Measurements from ENCODE around the gene TSHZ1. TPM values are rescaled to one million over a fixed set of nuclear protein-coding genes. Genes with fewer than 3 reads are reported as not detected.

TSHZ1 gene, protein sequence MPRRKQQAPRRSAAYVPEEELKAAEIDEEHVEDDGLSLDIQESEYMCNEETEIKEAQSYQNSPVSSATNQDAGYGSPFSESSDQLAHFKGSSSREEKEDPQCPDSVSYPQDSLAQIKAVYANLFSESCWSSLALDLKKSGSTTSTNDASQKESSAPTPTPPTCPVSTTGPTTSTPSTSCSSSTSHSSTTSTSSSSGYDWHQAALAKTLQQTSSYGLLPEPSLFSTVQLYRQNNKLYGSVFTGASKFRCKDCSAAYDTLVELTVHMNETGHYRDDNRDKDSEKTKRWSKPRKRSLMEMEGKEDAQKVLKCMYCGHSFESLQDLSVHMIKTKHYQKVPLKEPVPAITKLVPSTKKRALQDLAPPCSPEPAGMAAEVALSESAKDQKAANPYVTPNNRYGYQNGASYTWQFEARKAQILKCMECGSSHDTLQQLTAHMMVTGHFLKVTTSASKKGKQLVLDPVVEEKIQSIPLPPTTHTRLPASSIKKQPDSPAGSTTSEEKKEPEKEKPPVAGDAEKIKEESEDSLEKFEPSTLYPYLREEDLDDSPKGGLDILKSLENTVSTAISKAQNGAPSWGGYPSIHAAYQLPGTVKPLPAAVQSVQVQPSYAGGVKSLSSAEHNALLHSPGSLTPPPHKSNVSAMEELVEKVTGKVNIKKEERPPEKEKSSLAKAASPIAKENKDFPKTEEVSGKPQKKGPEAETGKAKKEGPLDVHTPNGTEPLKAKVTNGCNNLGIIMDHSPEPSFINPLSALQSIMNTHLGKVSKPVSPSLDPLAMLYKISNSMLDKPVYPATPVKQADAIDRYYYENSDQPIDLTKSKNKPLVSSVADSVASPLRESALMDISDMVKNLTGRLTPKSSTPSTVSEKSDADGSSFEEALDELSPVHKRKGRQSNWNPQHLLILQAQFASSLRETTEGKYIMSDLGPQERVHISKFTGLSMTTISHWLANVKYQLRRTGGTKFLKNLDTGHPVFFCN (N-terminal part only)
- 10 to 100 TPM in 1 of 3 donors, 1 to 10 TPM in 2; 1.7 to 10.7 (median 3.5) TPM for polyA plus RNA-seq

DNA sequence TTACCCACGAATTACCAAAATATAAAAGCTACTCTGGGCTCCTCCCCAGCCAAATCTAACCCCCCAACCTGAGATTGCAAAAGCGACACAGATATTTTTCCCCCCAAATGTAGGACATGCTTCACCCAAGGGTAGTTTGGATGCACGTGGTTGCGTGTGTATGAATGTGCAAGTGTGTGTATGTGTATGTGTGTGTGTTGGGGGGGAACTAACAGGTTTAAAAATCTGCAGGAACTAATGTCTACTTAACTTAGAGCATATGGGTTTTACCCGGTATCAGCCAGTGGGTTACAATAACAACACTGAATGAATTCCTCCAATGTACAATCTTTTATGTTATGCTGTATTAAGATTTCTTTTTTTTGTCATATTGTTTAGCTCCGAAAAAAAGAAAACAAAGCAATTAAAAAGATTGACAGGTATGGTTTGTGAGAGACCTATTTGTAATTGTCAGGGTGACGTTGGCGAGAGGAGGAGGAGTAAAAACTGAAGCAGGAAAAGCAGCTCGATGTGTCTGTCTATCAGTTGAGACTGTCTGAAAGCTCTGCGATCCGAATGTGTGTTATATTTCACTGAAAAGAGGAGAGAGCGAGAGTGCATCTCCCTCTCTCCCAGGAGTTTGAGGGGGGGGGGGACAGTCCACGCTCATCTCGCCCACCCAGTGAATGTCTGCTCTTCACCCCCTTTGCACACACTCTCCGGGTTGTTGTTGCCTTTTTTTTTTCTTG is at the start of gene TSHZ1:
Gene TSHZ1 (plus strand): TSS at position 524 of the 728 bp plus-strand sequence. CDS start 1,080 bp downstream, outside the sequence.
- Mint-ChIP-seq H3K4me1 (peaks cover 64 to 77% of the 10 kb centered on the region in 2 donors), H3K27me3 (ENCODE audit: low read depth in 3 of 3) (peaks cover 14 to 28% (median 23%) of the 10 kb centered on the region in 3 donors), H3K36me3 (no peaks in the 10 kb centered on the region), H3K9me3 (no peaks in the 10 kb centered on the region), H3K27ac (peak within 1 kb of the TSS; percentile 91 to 99 (median 96)), H3K4me3 (peak within 1 kb of the TSS; percentile 92 to 99 (median 98))
- peak; percentile 73 to 78 (median 74) for DNase-seq

- H3K27me3 Mint-ChIP-seq (ENCODE audit: low read depth in 3 of 3) = peaks cover 0 to 2% (median 1%) of the 10 kb centered on the region in 3 donors
- peaks cover 11 to 14% of the 10 kb centered on the region in 2 donors for H3K4me1 Mint-ChIP-seq
- peak overlapping the region; percentile 78 to 89 (median 84) for H3K4me3 Mint-ChIP-seq
- no peaks in the 10 kb centered on the region for H3K9me3 Mint-ChIP-seq
- no peaks in the 10 kb centered on the region for H3K36me3 Mint-ChIP-seq
- H3K27ac Mint-ChIP-seq = peak overlapping the region in 4 of 6 donors; percentile 3 to 42 (median 14)
- DNase-seq = peak; percentile 24 to 32 (median 28)
Observed at GRCh38 chr18:75161256-75162028, 49.2 kb upstream of the TSHZ1 start.

DNA sequence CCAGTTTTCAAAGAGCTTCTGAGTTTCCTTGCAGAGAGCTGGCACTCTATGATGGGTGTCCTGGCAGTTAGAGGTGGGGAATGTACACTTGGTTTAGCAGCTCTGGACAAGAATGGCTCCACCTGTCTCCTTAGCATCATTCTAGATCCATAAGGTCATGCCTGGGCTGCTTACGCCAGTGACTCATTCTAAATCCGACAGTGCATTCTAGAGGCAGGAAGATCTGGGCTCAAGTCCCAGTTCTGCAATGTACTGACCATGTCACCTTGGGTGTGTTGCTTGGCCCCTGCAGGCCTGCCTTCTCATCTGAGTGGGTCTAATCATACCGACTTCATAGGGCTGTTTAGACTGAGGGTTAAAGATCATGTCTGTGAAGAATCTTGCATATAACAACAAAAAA is 48.1 kb upstream of the TSHZ1 start:
- H3K36me3 Mint-ChIP-seq = no peaks in the 10 kb centered on the region
- H3K4me3 Mint-ChIP-seq = peak overlapping the region; percentile 32 to 89 (median 54)
- H3K9me3 Mint-ChIP-seq = no peaks in the 10 kb centered on the region
- H3K4me1 Mint-ChIP-seq = peaks cover 11 to 14% of the 10 kb centered on the region in 2 donors
- H3K27me3 Mint-ChIP-seq (ENCODE audit: low read depth in 3 of 3) = peaks cover 0 to 2% (median 2%) of the 10 kb centered on the region in 3 donors
- DNase-seq = no peak
- H3K27ac Mint-ChIP-seq = peak overlapping the region in 1 of 6 donors; percentile 14

- Mint-ChIP-seq H3K27me3 (ENCODE audit: low read depth in 3 of 3) (peaks cover 0 to 4% (median 2%) of the 10 kb centered on the region in 3 donors), H3K4me1 (peaks cover 11 to 14% of the 10 kb centered on the region in 2 donors), H3K36me3 (no peaks in the 10 kb centered on the region), H3K27ac (no peak overlapping the region), H3K4me3 (no peak overlapping the region), H3K9me3 (no peaks in the 10 kb centered on the region)
- no peak for DNase-seq
Observed at GRCh38 chr18:75162978-75163377, 47.6 kb upstream of the TSHZ1 start.

- Mint-ChIP-seq H3K9me3 (no peaks in the 10 kb centered on the region), H3K27ac (no peak overlapping the region), H3K36me3 (no peaks in the 10 kb centered on the region), H3K4me1 (peaks cover 11 to 14% of the 10 kb centered on the region in 2 donors), H3K4me3 (no peak overlapping the region), H3K27me3 (ENCODE audit: low read depth in 3 of 3) (peaks cover 2 to 8% (median 4%) of the 10 kb centered on the region in 3 donors)
- no peak for DNase-seq
Observed at GRCh38 chr18:75163736-75164135, 46.9 kb upstream of the TSHZ1 start.

GRCh38 chr18:75164479-75164878 is 46.1 kb upstream of the TSHZ1 start:
- no peak overlapping the region for H3K4me3 Mint-ChIP-seq
- H3K4me1 Mint-ChIP-seq = peaks cover 11 to 14% of the 10 kb centered on the region in 2 donors
- no peaks in the 10 kb centered on the region for H3K9me3 Mint-ChIP-seq
- DNase-seq = no peak
- no peaks in the 10 kb centered on the region for H3K36me3 Mint-ChIP-seq
- H3K27me3 Mint-ChIP-seq (ENCODE audit: low read depth in 3 of 3) = peaks cover 2 to 9% (median 4%) of the 10 kb centered on the region in 3 donors
- H3K27ac Mint-ChIP-seq = no peak overlapping the region

DNA sequence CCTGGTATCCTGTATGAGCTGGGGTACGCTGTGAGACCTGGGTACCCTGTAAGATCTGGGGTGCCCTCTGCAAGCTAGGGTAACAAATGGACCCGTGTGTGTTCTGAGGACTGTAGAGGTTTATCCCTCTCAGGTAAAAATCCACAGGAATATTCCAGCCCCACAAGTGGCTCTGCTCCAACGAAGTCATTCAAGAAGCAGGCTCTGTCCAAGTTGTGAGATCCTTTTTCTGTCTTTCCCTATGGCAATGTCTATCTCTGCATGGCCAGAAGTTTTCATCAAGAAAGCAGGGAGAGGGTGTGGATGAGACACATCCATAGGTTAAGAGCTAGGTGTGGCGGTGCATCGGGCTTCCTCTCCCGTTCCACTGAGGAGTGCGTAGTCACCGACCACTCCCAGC is 44.7 kb upstream of the TSHZ1 start:
- Mint-ChIP-seq H3K4me1 (peaks cover 11 to 12% of the 10 kb centered on the region in 2 donors), H3K27ac (no peak overlapping the region), H3K4me3 (no peak overlapping the region), H3K36me3 (no peaks in the 10 kb centered on the region), H3K9me3 (no peaks in the 10 kb centered on the region), H3K27me3 (ENCODE audit: low read depth in 3 of 3) (peaks cover 2 to 9% (median 7%) of the 10 kb centered on the region in 3 donors)
- DNase-seq = no peak

DNA sequence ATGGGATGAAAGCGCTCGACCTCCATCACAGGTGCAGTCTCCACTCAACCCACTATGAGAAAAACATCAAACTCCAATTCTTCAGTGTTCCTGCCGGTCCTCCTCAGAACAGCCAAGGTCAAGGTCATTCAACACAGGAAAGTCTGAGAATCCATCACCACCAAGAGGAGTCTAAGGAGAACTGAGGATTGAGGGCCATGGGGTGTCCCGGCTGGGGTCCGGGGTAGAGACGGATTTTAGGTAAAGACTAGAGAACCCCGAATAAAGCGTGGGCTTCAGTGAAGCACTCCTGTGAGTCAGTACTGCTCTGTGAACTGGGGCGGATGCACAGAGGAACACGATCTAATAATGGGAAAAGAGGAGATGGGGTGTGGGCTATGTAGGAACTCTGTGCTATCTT is 43.5 kb upstream of the TSHZ1 start:
- H3K36me3 Mint-ChIP-seq = no peaks in the 10 kb centered on the region
- no peak for DNase-seq
- H3K4me3 Mint-ChIP-seq = no peak overlapping the region
- peaks cover 0 to under 1% of the 10 kb centered on the region in 2 donors for H3K4me1 Mint-ChIP-seq
- H3K9me3 Mint-ChIP-seq = no peaks in the 10 kb centered on the region
- H3K27ac Mint-ChIP-seq = no peak overlapping the region
- peaks cover 2 to 9% (median 5%) of the 10 kb centered on the region in 3 donors for H3K27me3 Mint-ChIP-seq (ENCODE audit: low read depth in 3 of 3)

DNA sequence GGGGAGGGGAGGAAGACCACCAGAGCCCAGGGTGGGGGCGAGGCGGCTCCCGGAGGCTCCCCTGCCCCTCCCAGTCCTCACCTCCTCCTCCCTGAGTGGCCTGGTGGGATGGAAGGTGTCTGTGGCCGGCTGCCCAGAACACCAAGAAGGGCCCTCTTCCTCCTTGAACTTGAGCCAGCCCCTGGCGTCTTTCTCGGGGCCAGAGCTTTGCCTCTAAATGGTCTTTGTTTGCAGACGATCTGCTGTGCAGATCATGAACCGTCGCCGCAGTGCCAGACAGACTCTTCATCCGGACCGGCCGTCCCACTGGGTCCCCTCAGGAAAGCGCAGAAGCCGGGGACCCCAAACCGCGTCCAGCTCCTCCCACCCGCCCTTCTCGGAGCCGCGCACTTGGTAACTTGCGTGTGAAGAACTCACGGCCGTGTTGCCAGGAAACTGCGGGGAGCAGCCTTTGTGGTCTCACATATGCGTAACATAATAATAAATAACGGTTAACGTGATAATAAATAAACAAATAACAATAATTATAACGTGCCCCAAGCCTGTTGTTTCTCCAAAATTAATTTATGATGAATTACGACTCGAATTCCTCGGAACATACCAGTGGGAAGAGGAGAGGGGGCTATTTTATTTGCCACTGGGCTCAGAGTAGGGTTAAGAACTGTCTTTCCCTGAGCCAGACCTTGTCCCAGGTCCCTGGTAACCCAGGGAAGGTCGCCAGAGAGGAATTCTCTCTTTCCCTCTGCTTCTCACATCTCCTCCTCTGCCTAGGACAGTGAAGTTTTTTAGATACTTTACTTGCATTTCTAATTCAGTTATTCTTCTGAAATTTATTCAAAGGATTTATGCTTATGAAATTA is 42.6 kb upstream of the TSHZ1 start:
- Mint-ChIP-seq H3K4me3 (no peak overlapping the region), H3K36me3 (no peaks in the 10 kb centered on the region), H3K9me3 (no peaks in the 10 kb centered on the region), H3K4me1 (peaks cover 5 to 7% of the 10 kb centered on the region in 2 donors), H3K27me3 (ENCODE audit: low read depth in 3 of 3) (peaks cover 2 to 9% (median 5%) of the 10 kb centered on the region in 3 donors), H3K27ac (no peak overlapping the region)
- no peak for DNase-seq

DNA sequence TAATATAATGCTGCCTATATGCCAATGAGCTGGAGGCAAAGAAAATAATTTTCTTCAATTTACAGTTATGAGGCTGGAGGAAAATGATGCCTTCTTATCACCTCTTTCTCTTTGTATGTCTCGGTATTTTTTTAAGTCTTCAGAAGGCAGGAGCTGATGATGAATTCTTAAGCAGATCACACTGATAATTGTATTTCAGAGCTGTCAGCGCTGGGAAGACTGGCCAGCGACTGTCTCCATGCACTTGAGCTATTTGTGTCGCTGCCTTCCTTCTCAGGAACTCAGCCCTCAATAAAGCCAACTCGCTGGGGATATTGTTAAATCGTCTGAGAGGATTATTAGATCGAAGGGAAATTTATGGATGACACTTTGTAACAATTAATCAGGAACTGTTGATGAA is 42.0 kb upstream of the TSHZ1 start:
- peaks cover 7 to 13% of the 10 kb centered on the region in 2 donors for H3K4me1 Mint-ChIP-seq
- peaks cover 2 to 9% (median 5%) of the 10 kb centered on the region in 3 donors for H3K27me3 Mint-ChIP-seq (ENCODE audit: low read depth in 3 of 3)
- H3K9me3 Mint-ChIP-seq = no peaks in the 10 kb centered on the region
- no peak overlapping the region for H3K4me3 Mint-ChIP-seq
- DNase-seq = no peak
- H3K27ac Mint-ChIP-seq = no peak overlapping the region
- H3K36me3 Mint-ChIP-seq = no peaks in the 10 kb centered on the region

DNA sequence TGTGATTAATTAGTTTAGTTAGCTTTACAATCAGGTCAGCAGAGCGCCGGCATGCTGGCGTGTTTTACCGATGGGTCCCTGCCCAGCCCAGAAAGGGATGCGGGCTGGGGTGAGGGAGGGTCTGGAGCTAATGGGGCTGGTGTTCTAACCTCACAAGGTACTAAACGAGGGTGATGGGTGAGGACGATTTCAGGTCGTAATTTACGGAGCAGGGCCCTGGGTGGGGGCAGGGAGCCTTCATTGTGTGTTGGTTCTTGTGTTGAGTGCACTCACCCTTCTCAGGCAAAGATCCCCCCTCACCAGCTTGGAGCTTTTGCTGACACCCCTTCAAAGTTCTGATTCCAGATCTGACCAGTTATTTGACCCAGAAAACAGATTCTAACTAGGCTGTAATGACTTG is 41.2 kb upstream of the TSHZ1 start:
- H3K27me3 Mint-ChIP-seq (ENCODE audit: low read depth in 3 of 3) = peaks cover 2 to 9% (median 5%) of the 10 kb centered on the region in 3 donors
- no peak for DNase-seq
- no peak overlapping the region for H3K27ac Mint-ChIP-seq
- H3K36me3 Mint-ChIP-seq = no peaks in the 10 kb centered on the region
- H3K4me3 Mint-ChIP-seq = no peak overlapping the region
- H3K4me1 Mint-ChIP-seq = peaks cover 7 to 14% of the 10 kb centered on the region in 2 donors
- no peaks in the 10 kb centered on the region for H3K9me3 Mint-ChIP-seq
